Testis (tissue), 3 donors: Measurements from ENCODE around the gene NRF1. TPM values are rescaled to one million over a fixed set of nuclear protein-coding genes. Genes with fewer than 3 reads are reported as not detected.

ENCODE experiments used
- DNase-seq: peaks from one replicate; pipeline ENCODE4 v3.0.0-alpha.2; 2019
- H3K27ac ChIP-seq, 2 donors: fragments of 200-600 bp; sonication (generic); one replicate each; pipeline ENCODE4 v1.5.1; 2019
- H3K27me3 ChIP-seq: fragments of 200-600 bp; sonication (generic); one replicate; pipeline ENCODE4 v1.5.1; 2019
- H3K36me3 ChIP-seq: fragments of 200-600 bp; sonication (generic); one replicate; pipeline ENCODE4 v1.5.1; 2017; ENCODE audit warnings: low read depth; ENCODE audit errors: missing control alignments
- H3K4me1 ChIP-seq: fragments of 200-600 bp; sonication (generic); one replicate; pipeline ENCODE4 v1.5.1; 2019
- H3K4me3 ChIP-seq, 2 donors: fragments of 200-600 bp; sonication (generic); one replicate each; pipeline ENCODE4 v1.5.1; 2017 to 2019
- H3K9me3 ChIP-seq: fragments of 200-600 bp; sonication (generic); one replicate; pipeline ENCODE4 v1.5.1; 2017
- CTCF ChIP-seq, 3 experiments: fragments of 450-650 bp in 2 of 3; fragments of 200-600 bp in 1 of 3; sonication (generic) in 1 of 3; IDR thresholded peaks; one replicate each; pipeline ENCODE4 v1.5.1; 2016 to 2019; ENCODE audit warnings: antibody characterized with exemption in 3 of 3, mild to moderate bottlenecking in 2 of 3, moderate library complexity in 1 of 3
- POLR2A ChIP-seq: fragments of 450-650 bp; IDR thresholded peaks from one replicate; pipeline ENCODE4 v1.6.1; 2017; ENCODE audit warnings: antibody characterized with exemption, mild to moderate bottlenecking, moderate library complexity
- WGBS, 2 donors: methylation state at CpG; one replicate each; pipeline ENCODE4 v1.1.5; 2018; 5-methylcytosine and 5-hydroxymethylcytosine counted together
- intact Hi-C: fragments of 100-400 bp; cut with DNase I; formaldehyde crosslinking; loops from one replicate; pipeline ENCODE4 v1.15.1; 2023; ENCODE audit warnings: low total_unique reads
- polyA plus RNA-seq: library from polyadenylated mRNA; stranded (reverse); fragments of 350-450 nt; fragmentation: Illumina TruSeq; extraction: RNeasy Lipid Tissue Mini Kit (QIAGEN cat#74804); gene quantifications from one replicate; pipeline ENCODE4 v1.2.3, GENCODE V29; 2014; ENCODE audit warnings: low read depth, low replicate concordance; ENCODE audit not compliant: insufficient read depth
- total RNA-seq, 2 donors: library from RNA; depleted of rRNA; stranded (reverse); fragments of >200 nt; gene quantifications; one replicate each; pipeline ENCODE4 v1.2.3, GENCODE V29; 2016

NRF1 gene
- total and polyA plus RNA-seq, 3 donors from 2014 or later = 16.9 to 41.6 (median 26.9) TPM

DNA sequence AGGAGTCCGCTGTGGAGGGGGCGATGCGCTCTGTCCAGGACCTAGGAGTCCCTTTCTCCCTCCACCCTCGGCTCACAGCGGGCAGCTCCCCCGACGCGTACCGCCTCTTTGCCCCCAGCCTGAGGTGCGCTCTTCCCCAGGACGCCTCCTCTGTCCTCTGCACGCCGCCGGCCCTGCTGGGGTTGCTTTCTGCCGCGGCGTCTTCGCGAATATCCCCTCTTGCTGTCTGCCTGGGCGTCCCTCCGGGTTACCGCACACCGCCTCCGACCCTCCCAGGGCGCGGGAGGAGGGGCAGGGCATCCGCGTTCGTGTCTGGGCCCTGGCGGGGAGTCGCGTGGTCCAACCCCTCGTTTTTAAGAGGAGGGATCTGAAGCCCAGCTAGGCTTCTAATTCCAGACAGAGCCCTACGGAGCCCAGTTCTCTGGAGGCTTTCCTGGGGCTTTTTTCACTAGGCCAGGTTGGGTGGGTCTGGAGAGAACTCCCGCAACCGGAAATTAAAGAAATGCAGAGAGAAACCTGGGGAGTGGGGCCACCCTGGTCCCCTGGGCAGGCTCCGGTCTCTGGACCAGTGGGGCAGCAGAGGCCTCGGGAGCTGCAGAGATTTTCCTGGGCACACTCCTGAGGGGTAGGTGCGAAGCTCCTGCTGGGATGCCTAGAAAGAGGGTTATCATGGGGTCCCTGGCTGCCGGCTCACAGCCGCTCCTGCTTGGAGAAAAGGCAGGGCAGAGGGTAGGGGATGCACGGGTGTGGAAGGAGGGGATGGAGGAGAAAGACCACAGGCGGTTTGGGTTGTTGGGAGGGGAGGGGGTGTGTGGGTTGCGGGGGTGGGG lies 174.4 kb downstream of the NRF1 start:
- H3K4me3 ChIP-seq = no peak overlapping the region
- WGBS, 2 donors = 7 to 9% methylated on average over 29 to 44 of the region's 44 CpGs

DNA sequence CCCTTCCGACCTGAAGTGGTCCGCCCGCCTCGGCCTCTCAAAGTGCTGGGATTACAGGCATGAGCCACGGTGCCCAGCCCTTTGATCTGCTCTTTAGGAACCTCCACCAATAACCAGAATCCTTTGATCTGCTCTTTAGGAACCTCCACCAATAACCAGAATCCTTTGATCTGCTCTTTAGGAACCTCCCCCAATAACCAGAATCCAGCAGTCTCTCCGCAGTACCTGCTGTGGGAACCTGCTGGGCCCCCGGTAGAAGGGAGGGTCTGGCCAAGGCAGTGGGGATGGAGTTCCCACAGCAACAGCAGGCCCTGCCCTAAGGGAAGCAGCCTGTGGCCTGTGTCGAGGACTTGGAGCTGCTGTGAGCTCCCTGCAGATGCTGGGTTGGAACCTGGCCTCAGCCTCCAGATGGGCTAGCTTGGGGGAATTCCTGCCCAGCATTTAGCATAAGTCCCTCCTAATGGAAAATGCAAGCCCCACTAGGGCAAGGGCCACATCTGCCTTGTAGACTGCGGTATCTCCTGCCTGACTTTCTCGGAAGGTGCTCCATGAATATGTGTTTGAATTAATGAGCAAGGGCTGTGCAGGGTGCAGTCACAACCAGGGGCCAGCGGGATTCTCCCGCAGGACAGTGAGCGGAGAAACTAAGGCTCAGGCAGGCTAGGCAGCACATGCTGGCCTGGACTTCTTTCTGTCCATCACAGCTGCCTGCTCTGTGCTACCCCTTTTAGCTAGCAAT lies 175.5 kb downstream of the NRF1 start:
- Histone ChIP-seq H3K4me1 (peaks cover 8% of the 10 kb centered on the region), H3K36me3 (no peaks in the 10 kb centered on the region), H3K9me3 (no peaks in the 10 kb centered on the region), H3K27me3 (peaks cover 5% of the 10 kb centered on the region), H3K27ac (no peak overlapping the region), H3K4me3 (no peak overlapping the region)
- WGBS, 2 donors = 44 to 74% methylated on average over 11 to 13 of the region's 13 CpGs
- TF ChIP-seq CTCF (IDR thresholded peaks at IDR 0.05) = no peak
- intact Hi-C loops = no loop called here
- DNase-seq = no peak

More for the DNA sequence above, 174.4 kb downstream of the NRF1 start:
- Histone ChIP-seq H3K27me3 (peaks cover 5% of the 10 kb centered on the region), H3K27ac (no peak overlapping the region), H3K4me1 (peaks cover 12% of the 10 kb centered on the region), H3K9me3 (no peaks in the 10 kb centered on the region), H3K36me3 (no peaks in the 10 kb centered on the region)
- no peak for DNase-seq
- no peak for TF ChIP-seq CTCF (IDR thresholded peaks at IDR 0.05)
- TF ChIP-seq POLR2A = no peak
- intact Hi-C loops = no loop called here

DNA sequence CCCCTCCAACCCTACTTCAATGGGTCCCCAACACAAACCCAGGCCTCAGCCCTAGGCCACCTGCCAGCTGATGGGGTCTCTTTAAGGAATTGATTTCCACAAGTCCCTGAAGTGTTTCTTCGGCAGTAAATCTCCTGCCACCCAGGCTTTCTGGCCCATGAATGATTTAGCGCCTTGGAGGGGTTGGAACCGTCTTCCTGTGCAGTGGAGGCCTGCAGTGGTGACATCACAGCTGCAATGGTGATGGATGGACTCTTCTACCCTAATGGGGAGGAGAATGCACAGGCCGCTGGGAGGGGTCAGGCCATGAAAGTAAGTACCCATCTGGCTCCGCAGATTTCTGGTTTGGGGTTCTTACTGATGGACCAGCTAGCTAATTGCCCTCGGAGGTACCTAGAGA lies 177.5 kb downstream of the NRF1 start:
- intact Hi-C loops = no loop called here
- H3K9me3 ChIP-seq = no peaks in the 10 kb centered on the region
- no peak for DNase-seq
- WGBS, 2 donors = 89 to 93% methylated on average over 6 of the region's 6 CpGs
- no peaks in the 10 kb centered on the region for H3K4me1 ChIP-seq
- H3K36me3 ChIP-seq = no peaks in the 10 kb centered on the region
- peaks cover 5% of the 10 kb centered on the region for H3K27me3 ChIP-seq
- no peak overlapping the region for H3K27ac ChIP-seq
- H3K4me3 ChIP-seq = no peak overlapping the region
- TF ChIP-seq POLR2A = no peak
- no peak for TF ChIP-seq CTCF (IDR thresholded peaks at IDR 0.05)

GRCh38 chr7:129789652-129790051 lies 178.1 kb downstream of the NRF1 start:
- no peaks in the 10 kb centered on the region for H3K4me1 ChIP-seq
- no peaks in the 10 kb centered on the region for H3K27me3 ChIP-seq
- intact Hi-C loops = no loop called here
- H3K36me3 ChIP-seq = no peaks in the 10 kb centered on the region
- TF ChIP-seq POLR2A (no peak), CTCF (IDR thresholded peaks at IDR 0.05) (no peak)
- no peak overlapping the region for H3K4me3 ChIP-seq
- no peaks in the 10 kb centered on the region for H3K9me3 ChIP-seq
- DNase-seq = no peak
- no peak overlapping the region for H3K27ac ChIP-seq
- 53 to 80% methylated on average over 1 of the region's 1 CpG for WGBS, 2 donors
